Astrocyte (in vitro differentiated cells and primary cell): ENCODE measurements around the gene LRRC4C. TPM values are rescaled to one million over a fixed set of nuclear protein-coding genes. Genes with fewer than 3 reads are reported as not detected.

ENCODE experiments used
- DNase-seq: peaks from one replicate; pipeline ENCODE4 v3.0.0-alpha.2; 2010; ENCODE audit warnings: low read depth
- FAIRE-seq: peaks from 2 replicates; lab custom pipeline; 2011; peaks lifted over from hg19 to GRCh38; lab: Jason Lieb, UNC
- H2AFZ ChIP-seq: 2 replicates; pipeline ENCODE4 v1.6.0; 2012; ENCODE audit warnings: low read depth, low read length, inconsistent platforms
- H3K27ac ChIP-seq: 2 replicates; pipeline ENCODE4 v1.5.1; 2011; ENCODE audit warnings: low read depth, low read length, inconsistent platforms
- H3K27me3 ChIP-seq: 2 replicates; pipeline ENCODE4 v1.6.0; 2011; ENCODE audit warnings: low read length, inconsistent platforms; ENCODE audit not compliant: insufficient read depth
- H3K36me3 ChIP-seq: 2 replicates; pipeline ENCODE4 v1.5.1; 2011; ENCODE audit warnings: low read length, inconsistent platforms; ENCODE audit not compliant: insufficient read depth
- H3K4me1 ChIP-seq: 2 replicates; pipeline ENCODE4 v1.5.1; 2011; ENCODE audit warnings: low read length, inconsistent platforms; ENCODE audit not compliant: insufficient read depth
- H3K4me2 ChIP-seq: 2 replicates; pipeline ENCODE4 v1.6.0; 2012; ENCODE audit warnings: low read length, inconsistent platforms
- H3K4me3 ChIP-seq: 2 replicates; pipeline ENCODE4 v1.5.1; 2011; ENCODE audit warnings: low read depth, mild to moderate bottlenecking, low read length, inconsistent platforms; ENCODE audit not compliant: insufficient read depth
- H3K79me2 ChIP-seq: 2 replicates; pipeline ENCODE4 v1.6.0; 2012; ENCODE audit warnings: mild to moderate bottlenecking, low read length, inconsistent platforms; ENCODE audit not compliant: insufficient read depth
- H3K9ac ChIP-seq: 2 replicates; pipeline ENCODE4 v1.6.0; 2012; ENCODE audit warnings: mild to moderate bottlenecking, low read length, inconsistent platforms
- H3K9me3 ChIP-seq: 2 replicates; pipeline ENCODE4 v1.5.1; 2012; ENCODE audit warnings: low read depth, mild to moderate bottlenecking, low read length, inconsistent platforms; ENCODE audit not compliant: insufficient read depth
- H4K20me1 ChIP-seq: 2 replicates; pipeline ENCODE4 v1.6.0; 2012; ENCODE audit warnings: low read length, inconsistent platforms; ENCODE audit not compliant: insufficient read depth
- H3K27ac Mint-ChIP-seq: one replicate; pipeline ENCODE4 v1.8.0; 2021; ENCODE audit warnings: mild to moderate bottlenecking, mixed read lengths; ENCODE audit not compliant: unreplicated experiment
- H3K27me3 Mint-ChIP-seq: one replicate; pipeline ENCODE4 v1.8.0; 2021; ENCODE audit warnings: low read depth, mixed read lengths; ENCODE audit not compliant: unreplicated experiment
- H3K36me3 Mint-ChIP-seq: one replicate; pipeline ENCODE4 v1.8.0; 2021; ENCODE audit warnings: low read depth, mixed read lengths; ENCODE audit not compliant: unreplicated experiment
- H3K4me1 Mint-ChIP-seq: one replicate; pipeline ENCODE4 v1.8.0; 2021; ENCODE audit warnings: low read depth, mixed read lengths; ENCODE audit not compliant: unreplicated experiment
- H3K4me3 Mint-ChIP-seq: one replicate; pipeline ENCODE4 v1.8.0; 2021; ENCODE audit warnings: mild to moderate bottlenecking, moderate library complexity, mixed read lengths; ENCODE audit not compliant: unreplicated experiment
- H3K9me3 Mint-ChIP-seq: one replicate; pipeline ENCODE4 v1.8.0; 2021; ENCODE audit warnings: mild to moderate bottlenecking, mixed read lengths; ENCODE audit not compliant: unreplicated experiment
- CTCF ChIP-seq: IDR thresholded peaks from 2 replicates; pipeline ENCODE4 v1.5.1; 2011; ENCODE audit warnings: low read depth, mild to moderate bottlenecking, inconsistent platforms, low read length, moderate library complexity; ENCODE audit not compliant: insufficient read depth
- EZH2 ChIP-seq: IDR thresholded peaks from 2 replicates; pipeline ENCODE4 v1.6.1; 2012; ENCODE audit warnings: mild to moderate bottlenecking, low read length, inconsistent platforms; ENCODE audit not compliant: insufficient read depth
- total RNA-seq: library from RNA; stranded (reverse); gene quantifications from 2 replicates; pipeline ENCODE4 v1.2.1, GENCODE V29; 2021

Gene LRRC4C
- total RNA-seq, 1 donor from 2014 or later, result 9.0 TPM

GRCh38 chr11:41399323-41399722 is 60.1 kb downstream of the LRRC4C start:
- Histone ChIP-seq H3K27me3 (no peaks in the 10 kb centered on the region), H3K9ac (no peak overlapping the region), H3K9me3 (no peaks in the 10 kb centered on the region), H4K20me1 (no peaks in the 10 kb centered on the region), H3K27ac (no peak overlapping the region), H3K4me1 (no peaks in the 10 kb centered on the region), H3K79me2 (no peaks in the 10 kb centered on the region), H3K36me3 (no peaks in the 10 kb centered on the region), H3K4me2 (no peak overlapping the region), H2AFZ (no peak overlapping the region), H3K4me3 (no peak overlapping the region)
- Mint-ChIP-seq H3K4me1 (peaks cover 7% of the 10 kb centered on the region), H3K9me3 (no peaks in the 10 kb centered on the region), H3K27me3 (no peaks in the 10 kb centered on the region), H3K27ac (no peak overlapping the region), H3K4me3 (no peak overlapping the region), H3K36me3 (no peaks in the 10 kb centered on the region)
- DNase-seq, result no peak
- TF ChIP-seq EZH2 (no peak), CTCF (no peak)
- FAIRE-seq, result no peak

GRCh38 chr11:41398175-41398574 is 61.3 kb downstream of the LRRC4C start:
- Histone ChIP-seq H3K9ac (no peak overlapping the region), H3K79me2 (no peaks in the 10 kb centered on the region), H2AFZ (no peak overlapping the region), H3K27me3 (no peaks in the 10 kb centered on the region), H3K27ac (no peak overlapping the region), H3K36me3 (no peaks in the 10 kb centered on the region), H4K20me1 (no peaks in the 10 kb centered on the region), H3K4me3 (no peak overlapping the region), H3K4me2 (no peak overlapping the region), H3K9me3 (no peaks in the 10 kb centered on the region), H3K4me1 (no peaks in the 10 kb centered on the region)
- Mint-ChIP-seq H3K27ac (no peak overlapping the region), H3K4me3 (no peak overlapping the region), H3K27me3 (no peaks in the 10 kb centered on the region), H3K36me3 (no peaks in the 10 kb centered on the region), H3K4me1 (peaks cover 17% of the 10 kb centered on the region), H3K9me3 (no peaks in the 10 kb centered on the region)
- TF ChIP-seq CTCF (no peak), EZH2 (no peak)
- FAIRE-seq, result no peak
- no peak for DNase-seq

GRCh38 chr11:41394521-41395195 is 64.8 kb downstream of the LRRC4C start:
- Histone ChIP-seq H3K9me3 (no peaks in the 10 kb centered on the region), H2AFZ (no peak overlapping the region), H3K79me2 (no peaks in the 10 kb centered on the region), H3K27ac (no peak overlapping the region), H3K4me1 (no peaks in the 10 kb centered on the region), H3K27me3 (no peaks in the 10 kb centered on the region), H3K9ac (no peak overlapping the region), H3K4me2 (no peak overlapping the region), H3K36me3 (no peaks in the 10 kb centered on the region), H4K20me1 (no peaks in the 10 kb centered on the region), H3K4me3 (no peak overlapping the region)
- H3K9me3 Mint-ChIP-seq, result no peaks in the 10 kb centered on the region
- DNase-seq (no peak), FAIRE-seq (no peak)
- no peaks in the 10 kb centered on the region for H3K27me3 Mint-ChIP-seq
- H3K27ac Mint-ChIP-seq, result no peak overlapping the region
- TF ChIP-seq CTCF, result no peak
- TF ChIP-seq EZH2, result no peak
- no peak overlapping the region for H3K4me3 Mint-ChIP-seq
- no peaks in the 10 kb centered on the region for H3K36me3 Mint-ChIP-seq
- H3K4me1 Mint-ChIP-seq, result peaks cover 31% of the 10 kb centered on the region
